HUES64 (cell line): ENCODE data around the gene ACAD11.

Source experiments
- H3K27ac ChIP-seq: 2 replicates; pipeline ENCODE4 v1.7.0; 2013; ENCODE audit warnings: low read depth, low read length, inconsistent platforms
- H3K27me3 ChIP-seq: 2 replicates; pipeline ENCODE4 v1.6.1; 2013; ENCODE audit warnings: mild to moderate bottlenecking, low read length; ENCODE audit not compliant: insufficient read depth
- H3K36me3 ChIP-seq: 2 replicates; pipeline ENCODE4 v1.6.1; 2013; ENCODE audit warnings: mild to moderate bottlenecking, low read length; ENCODE audit not compliant: insufficient read depth
- H3K4me1 ChIP-seq: 2 replicates; pipeline ENCODE4 v1.6.1; 2013; ENCODE audit warnings: mild to moderate bottlenecking, low read length, moderate library complexity; ENCODE audit not compliant: insufficient read depth
- H3K4me3 ChIP-seq: 2 replicates; pipeline ENCODE4 v1.5.1; 2013; ENCODE audit warnings: mild to moderate bottlenecking, low read length, moderate library complexity
- H3K9ac ChIP-seq: 2 replicates; pipeline ENCODE4 v1.6.1; 2013; ENCODE audit warnings: mild to moderate bottlenecking, low read depth, low read length
- H3K9me3 ChIP-seq: 2 replicates; pipeline ENCODE4 v1.6.1; 2013; ENCODE audit warnings: low read depth, low read length; ENCODE audit not compliant: insufficient read depth
- WGBS: fragments of 150-250, 120-280 bp; methylation state at CpG from one replicate; pipeline ENCODE4 v1.1.7; 2013; ENCODE audit warnings: missing lambda C conversion rate; 5-methylcytosine and 5-hydroxymethylcytosine counted together

The ACAD11 gene

GRCh38 chr3:132598181-132598580 is 61.4 kb downstream of the ACAD11 start:
- peaks cover 7% of the 10 kb centered on the region for H3K36me3 ChIP-seq
- H3K27me3 ChIP-seq = no peaks in the 10 kb centered on the region
- H3K27ac ChIP-seq = no peak overlapping the region
- peaks cover 5% of the 10 kb centered on the region; the same call in 1 of the 2 replicates for H3K4me1 ChIP-seq
- no peak overlapping the region for H3K4me3 ChIP-seq
- WGBS = 96% methylated on average over 3 of the region's 3 CpGs
- no peaks in the 10 kb centered on the region for H3K9me3 ChIP-seq
- H3K9ac ChIP-seq = no peak overlapping the region

GRCh38 chr3:132597660-132598059 is 61.9 kb downstream of the ACAD11 start:
- WGBS = no CpG with 5 or more reads among the region's 2 CpGs
- H3K4me3 ChIP-seq = no peak overlapping the region

GRCh38 chr3:132596816-132597433 is 62.7 kb downstream of the ACAD11 start, which contains the start of gene ACKR4:
TSS of gene ACKR4 (plus strand) at chr3:132597270. CDS start at chr3:132600398, 3,128 bp downstream.
- H3K36me3 ChIP-seq = no peaks in the 10 kb centered on the region; the same call in 1 of the 2 replicates
- WGBS = 95% methylated on average over 1 of the region's 2 CpGs
- no peaks in the 10 kb centered on the region for H3K27me3 ChIP-seq
- H3K9ac ChIP-seq = no peak within 1 kb of the TSS
- no peaks in the 10 kb centered on the region for H3K9me3 ChIP-seq
- H3K27ac ChIP-seq = no peak within 1 kb of the TSS
- peaks cover 5% of the 10 kb centered on the region; the same call in 1 of the 2 replicates for H3K4me1 ChIP-seq
- H3K4me3 ChIP-seq = no peak within 1 kb of the TSS

More at GRCh38 chr3:132597660-132598059, 61.9 kb downstream of the ACAD11 start:
- H3K9me3 ChIP-seq = no peaks in the 10 kb centered on the region
- peaks cover 5% of the 10 kb centered on the region; the same call in 1 of the 2 replicates for H3K4me1 ChIP-seq
- no peaks in the 10 kb centered on the region for H3K27me3 ChIP-seq
- H3K27ac ChIP-seq = no peak overlapping the region
- peaks cover 2% of the 10 kb centered on the region; the same call in 1 of the 2 replicates for H3K36me3 ChIP-seq
- H3K9ac ChIP-seq = no peak overlapping the region

GRCh38 chr3:132596326-132596725 is 63.3 kb downstream of the ACAD11 start:
- no peak overlapping the region for H3K9ac ChIP-seq
- no peaks in the 10 kb centered on the region; the same call in 1 of the 2 replicates for H3K36me3 ChIP-seq
- H3K9me3 ChIP-seq = no peaks in the 10 kb centered on the region
- no peaks in the 10 kb centered on the region for H3K27me3 ChIP-seq
- no peak overlapping the region for H3K4me3 ChIP-seq
- peaks cover 5% of the 10 kb centered on the region; the same call in 1 of the 2 replicates for H3K4me1 ChIP-seq
- H3K27ac ChIP-seq = no peak overlapping the region

GRCh38 chr3:132595014-132595413 is 64.6 kb downstream of the ACAD11 start:
- no peak overlapping the region for H3K27ac ChIP-seq
- H3K9me3 ChIP-seq = no peaks in the 10 kb centered on the region
- peaks cover 5% of the 10 kb centered on the region; the same call in 1 of the 2 replicates for H3K4me1 ChIP-seq
- no peak overlapping the region for H3K9ac ChIP-seq
- H3K27me3 ChIP-seq = no peaks in the 10 kb centered on the region
- H3K4me3 ChIP-seq = no peak overlapping the region
- no peaks in the 10 kb centered on the region; the same call in 1 of the 2 replicates for H3K36me3 ChIP-seq

- H3K9me3 ChIP-seq = no peaks in the 10 kb centered on the region
- no peak overlapping the region for H3K27ac ChIP-seq
- no peak overlapping the region for H3K4me3 ChIP-seq
- H3K27me3 ChIP-seq = no peaks in the 10 kb centered on the region
- peaks cover 5% of the 10 kb centered on the region; the same call in 1 of the 2 replicates for H3K4me1 ChIP-seq
- H3K9ac ChIP-seq = no peak overlapping the region
- H3K36me3 ChIP-seq = no peaks in the 10 kb centered on the region; the same call in 1 of the 2 replicates
Measured at GRCh38 chr3:132594498-132594897, 65.1 kb downstream of the ACAD11 start.

GRCh38 chr3:132593947-132594323 is 65.7 kb downstream of the ACAD11 start:
- WGBS = 91% methylated on average over 2 of the region's 3 CpGs
- H3K36me3 ChIP-seq = no peaks in the 10 kb centered on the region; the same call in 1 of the 2 replicates
- no peak overlapping the region for H3K27ac ChIP-seq
- H3K4me3 ChIP-seq = no peak overlapping the region
- H3K27me3 ChIP-seq = no peaks in the 10 kb centered on the region
- H3K9ac ChIP-seq = no peak overlapping the region
- H3K9me3 ChIP-seq = no peaks in the 10 kb centered on the region
- peaks cover 5% of the 10 kb centered on the region; the same call in 1 of the 2 replicates for H3K4me1 ChIP-seq

GRCh38 chr3:132593241-132593946 is 66.2 kb downstream of the ACAD11 start:
- Histone ChIP-seq H3K4me1 (peaks cover 5% of the 10 kb centered on the region; the same call in 1 of the 2 replicates), H3K27ac (no peak overlapping the region), H3K36me3 (no peaks in the 10 kb centered on the region; the same call in 1 of the 2 replicates), H3K9me3 (no peaks in the 10 kb centered on the region), H3K4me3 (no peak overlapping the region), H3K9ac (no peak overlapping the region), H3K27me3 (no peaks in the 10 kb centered on the region)
- no CpG with 5 or more reads among the region's 1 CpG for WGBS

- Histone ChIP-seq H3K27ac (no peak overlapping the region), H3K4me1 (peaks cover 5% of the 10 kb centered on the region; the same call in 1 of the 2 replicates), H3K27me3 (no peaks in the 10 kb centered on the region), H3K4me3 (no peak overlapping the region), H3K36me3 (no peaks in the 10 kb centered on the region; the same call in 1 of the 2 replicates), H3K9ac (no peak overlapping the region), H3K9me3 (no peaks in the 10 kb centered on the region)
Measured at GRCh38 chr3:132592216-132592615, 67.4 kb downstream of the ACAD11 start.

GRCh38 chr3:132587401-132587800 is 72.2 kb downstream of the ACAD11 start:
- H3K9ac ChIP-seq = no peak overlapping the region
- H3K27ac ChIP-seq = no peak overlapping the region
- H3K27me3 ChIP-seq = no peaks in the 10 kb centered on the region
- no peak overlapping the region for H3K4me3 ChIP-seq
- no peaks in the 10 kb centered on the region for H3K9me3 ChIP-seq
- H3K36me3 ChIP-seq = no peaks in the 10 kb centered on the region
- H3K4me1 ChIP-seq = no peaks in the 10 kb centered on the region
- WGBS = 100% methylated on average over 1 of the region's 1 CpG

GRCh38 chr3:132573797-132574211 is 85.8 kb downstream of the ACAD11 start:
- no peaks in the 10 kb centered on the region for H3K9me3 ChIP-seq
- no peak overlapping the region for H3K27ac ChIP-seq
- no peaks in the 10 kb centered on the region for H3K27me3 ChIP-seq
- H3K36me3 ChIP-seq = peaks cover 18% of the 10 kb centered on the region
- no peak overlapping the region for H3K4me3 ChIP-seq
- over 99% methylated on average over 5 of the region's 5 CpGs for WGBS
- no peaks in the 10 kb centered on the region for H3K4me1 ChIP-seq
- H3K9ac ChIP-seq = no peak overlapping the region
